HepG2 (cell line): Measurements from ENCODE around the gene FKBP1A. TPM values are rescaled to one million over a fixed set of nuclear protein-coding genes. Genes with fewer than 3 reads are reported as not detected.
A peak's percentile ranks its signal among the peaks of the same experiment; 100 is the strongest.

Source experiments
- ARNT ChIP-seq: fragments of 450-650 bp; IDR thresholded peaks from 2 replicates; pipeline ENCODE4 v1.6.1; 2017
- CHCHD3 ChIP-seq: sonication (generic); formaldehyde crosslinking; IDR thresholded peaks from 2 replicates; pipeline ENCODE4 v1.8.0; 2022; ENCODE audit warnings: mild to moderate bottlenecking, missing genetic modification reagents, moderate library complexity
- CHD4 ChIP-seq: fragments of 200-600 bp; sonication (generic); IDR thresholded peaks from 2 replicates; pipeline ENCODE4 v1.7.0; 2017; ENCODE audit warnings: mild to moderate bottlenecking, low read length, borderline replicate concordance
- GTF3A ChIP-seq: sonication (generic); formaldehyde crosslinking; conservative IDR thresholded peaks from 2 replicates; pipeline ENCODE4 v1.4.0; 2020; ENCODE audit warnings: mild to moderate bottlenecking, missing genetic modification reagents
- HOXD1 ChIP-seq: sonication (generic); formaldehyde crosslinking; IDR thresholded peaks from 2 replicates; pipeline ENCODE4 v1.5.0; 2020; ENCODE audit warnings: missing genetic modification reagents
- MNT ChIP-seq: fragments of 450-650 bp; IDR thresholded peaks from 2 replicates; pipeline ENCODE4 v1.6.1; 2016
- PHB2 ChIP-seq: fragments of 450-650 bp; IDR thresholded peaks from 2 replicates; pipeline ENCODE4 v1.6.1; 2018; ENCODE audit not compliant: partially characterized antibody
- PHF21A ChIP-seq: sonication (generic); formaldehyde crosslinking; IDR thresholded peaks from 2 replicates; pipeline ENCODE4 v1.5.0; 2020; ENCODE audit warnings: mild to moderate bottlenecking, missing genetic modification reagents
- RBM39 ChIP-seq: fragments of 200-400 bp; formaldehyde crosslinking; IDR thresholded peaks from one replicate; pipeline ENCODE4 v1.6.1; 2018; ENCODE audit warnings: antibody characterized with exemption, mild to moderate bottlenecking, low read depth, low read length; ENCODE audit not compliant: poor library complexity, severe bottlenecking
- RCOR2 ChIP-seq: IDR thresholded peaks from 2 replicates; pipeline ENCODE4 v1.6.1; 2016; ENCODE audit warnings: missing biosample characterization, missing genetic modification reagents
- SAP130 ChIP-seq: IDR thresholded peaks from 2 replicates; pipeline ENCODE4 v1.6.1; 2016; ENCODE audit warnings: low read depth
- ZFY ChIP-seq: sonication (generic); formaldehyde crosslinking; IDR thresholded peaks from 2 replicates; pipeline ENCODE4 v1.4.0; 2020; ENCODE audit warnings: missing genetic modification reagents
- ZNF142 ChIP-seq: sonication (generic); formaldehyde crosslinking; IDR thresholded peaks from 2 replicates; pipeline ENCODE4 v1.4.0; 2020; ENCODE audit warnings: missing genetic modification reagents
- ZNF225 ChIP-seq: sonication (generic); formaldehyde crosslinking; IDR thresholded peaks from 2 replicates; pipeline ENCODE4 v1.4.0; 2020; ENCODE audit warnings: mild to moderate bottlenecking, missing genetic modification reagents
- ZNF432 ChIP-seq: sonication (generic); formaldehyde crosslinking; IDR thresholded peaks from 2 replicates; pipeline ENCODE4 v1.5.0; 2020; ENCODE audit warnings: missing genetic modification reagents, mild to moderate bottlenecking, borderline replicate concordance
- ZNF546 ChIP-seq: sonication (generic); formaldehyde crosslinking; conservative IDR thresholded peaks from 2 replicates; pipeline ENCODE4 v1.8.1; 2023; ENCODE audit warnings: mild to moderate bottlenecking, missing genetic modification reagents
- ZNF619 ChIP-seq: sonication (generic); formaldehyde crosslinking; IDR thresholded peaks from 2 replicates; pipeline ENCODE4 v1.4.0; 2020; ENCODE audit warnings: mild to moderate bottlenecking, missing genetic modification reagents
- ZNF670 ChIP-seq: sonication (generic); formaldehyde crosslinking; IDR thresholded peaks from 2 replicates; pipeline ENCODE4 v1.8.0; 2022; ENCODE audit warnings: mild to moderate bottlenecking, missing genetic modification reagents, borderline replicate concordance
- polyA plus RNA-seq, 8 experiments: library from polyadenylated mRNA; depleted of rRNA in 3 of 8; stranded (reverse) in 7 of 8; unstranded in 1 of 8; fragments of >200 nt; fragmentation: Illumina TruSeq in 4 of 8; extraction: Trizol in 4 of 8; gene quantifications; 2 replicates each; pipeline versions ENCODE4 v1.2.1 to v1.2.3, GENCODE V29; 2011 to 2016; ENCODE audit warnings: low read depth in 4 of 8, missing spikeins in 1 of 8, mixed read lengths in 1 of 8; ENCODE audit not compliant: insufficient read depth in 1 of 8
- total RNA-seq, 5 experiments: library from RNA; depleted of rRNA; stranded (reverse); fragments of >200 nt; fragmentation: Illumina TruSeq; extraction: Trizol; gene quantifications; 2 replicates each; pipeline ENCODE4 v1.2.3, GENCODE V29; 2016; ENCODE audit warnings: low read depth in 1 of 5
- TF ChIP-seq, protein P1 (sequence below): sonication (generic); formaldehyde crosslinking; IDR thresholded peaks from 2 replicates; pipeline ENCODE4 v1.4.0; 2020; ENCODE audit warnings: missing genetic modification reagents, borderline replicate concordance

FKBP1A gene
- total and polyA plus RNA-seq, 2 of the 13 experiments (the other 11 are each of a cell fraction or from before 2014, with no cell fraction given), result 119 to 468 TPM

GRCh38 chr20:1327827-1328679, 64.8 kb downstream of the FKBP1A start (continued):
- TF ChIP-seq ARNT (no peak), ZNF546 (CRISPR knock-in tag) (peak; percentile 62; the same call in 1 of the 2 replicates), ZNF225 (CRISPR knock-in tag) (0 out of 2 replicates have a peak, but pooled peaks have one; percentile 34), ZNF432 (no peak), ZNF142 (CRISPR knock-in tag) (no peak), RCOR2 (CRISPR knock-in tag) (peak; percentile 83), RBM39 (no peak), ZNF619 (CRISPR knock-in tag) (no peak), CHCHD3 (CRISPR knock-in tag) (no peak), HOXD1 (CRISPR knock-in tag) (no peak), CHD4 (no peak; the same call in 1 of the 2 replicates), GTF3A (CRISPR knock-in tag) (no peak), MNT (no peak), PHB2 (no peak), ZFY (CRISPR knock-in tag) (no peak; the same call in 1 of the 2 replicates), ZNF670 (CRISPR knock-in tag) (no peak), PHF21A (CRISPR knock-in tag) (peak; percentile 84), SAP130 (CRISPR knock-in tag) (peak; percentile 90)
- TF ChIP-seq, protein P1, sequence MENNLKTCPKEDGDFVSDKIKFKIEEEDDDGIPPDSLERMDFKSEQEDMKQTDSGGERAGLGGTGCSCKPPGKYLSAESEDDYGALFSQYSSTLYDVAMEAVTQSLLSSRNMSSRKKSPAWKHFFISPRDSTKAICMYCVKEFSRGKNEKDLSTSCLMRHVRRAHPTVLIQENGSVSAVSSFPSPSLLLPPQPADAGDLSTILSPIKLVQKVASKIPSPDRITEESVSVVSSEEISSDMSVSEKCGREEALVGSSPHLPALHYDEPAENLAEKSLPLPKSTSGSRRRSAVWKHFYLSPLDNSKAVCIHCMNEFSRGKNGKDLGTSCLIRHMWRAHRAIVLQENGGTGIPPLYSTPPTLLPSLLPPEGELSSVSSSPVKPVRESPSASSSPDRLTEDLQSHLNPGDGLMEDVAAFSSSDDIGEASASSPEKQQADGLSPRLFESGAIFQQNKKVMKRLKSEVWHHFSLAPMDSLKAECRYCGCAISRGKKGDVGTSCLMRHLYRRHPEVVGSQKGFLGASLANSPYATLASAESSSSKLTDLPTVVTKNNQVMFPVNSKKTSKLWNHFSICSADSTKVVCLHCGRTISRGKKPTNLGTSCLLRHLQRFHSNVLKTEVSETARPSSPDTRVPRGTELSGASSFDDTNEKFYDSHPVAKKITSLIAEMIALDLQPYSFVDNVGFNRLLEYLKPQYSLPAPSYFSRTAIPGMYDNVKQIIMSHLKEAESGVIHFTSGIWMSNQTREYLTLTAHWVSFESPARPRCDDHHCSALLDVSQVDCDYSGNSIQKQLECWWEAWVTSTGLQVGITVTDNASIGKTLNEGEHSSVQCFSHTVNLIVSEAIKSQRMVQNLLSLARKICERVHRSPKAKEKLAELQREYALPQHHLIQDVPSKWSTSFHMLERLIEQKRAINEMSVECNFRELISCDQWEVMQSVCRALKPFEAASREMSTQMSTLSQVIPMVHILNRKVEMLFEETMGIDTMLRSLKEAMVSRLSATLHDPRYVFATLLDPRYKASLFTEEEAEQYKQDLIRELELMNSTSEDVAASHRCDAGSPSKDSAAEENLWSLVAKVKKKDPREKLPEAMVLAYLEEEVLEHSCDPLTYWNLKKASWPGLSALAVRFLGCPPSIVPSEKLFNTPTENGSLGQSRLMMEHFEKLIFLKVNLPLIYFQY (CRISPR knock-in tag), result no peak
